Stomach (tissue), 4 donors: ENCODE results near the gene MMUT.

Experiments used
- CTCF ChIP-seq, 7 experiments: fragments of 450-650 bp in 4 of 7; fragments of 200-600 bp in 3 of 7; sonication (generic) in 3 of 7; IDR thresholded peaks; one replicate each; pipeline ENCODE4 v1.5.1; 2016 to 2019; ENCODE audit warnings: antibody characterized with exemption in 7 of 7, control low read depth in 2 of 7, mild to moderate bottlenecking in 1 of 7
- POLR2A ChIP-seq, 4 donors: fragments of 450-650 bp; IDR thresholded peaks; one replicate each; pipeline ENCODE4 v1.6.1; 2016; ENCODE audit warnings: antibody characterized with exemption in 4 of 4, control low read depth in 2 of 4, mild to moderate bottlenecking in 1 of 4, moderate library complexity in 1 of 4
- POLR2AphosphoS5 ChIP-seq, 3 donors: sonication (generic); formaldehyde crosslinking; IDR thresholded peaks; one replicate each; pipeline ENCODE4 v1.6.1; 2016; ENCODE audit warnings: antibody characterized with exemption in 3 of 3

- TF ChIP-seq CTCF (IDR thresholded peaks at IDR 0.05) (no peak), POLR2AphosphoS5 (IDR thresholded peaks at IDR 0.05) (no peak), POLR2A (IDR thresholded peaks at IDR 0.05) (no peak)
Observed at GRCh38 chr6:49490633-49491032, 27.6 kb upstream of the MMUT start.
